HepG2 (cell line): ENCODE results near the gene AGRN. TPM values are rescaled to one million over a fixed set of nuclear protein-coding genes. Genes with fewer than 3 reads are reported as not detected.
A peak's percentile ranks its signal among the peaks of the same experiment; 100 is the strongest.

Source experiments
- HIC2 ChIP-seq: sonication (generic); formaldehyde crosslinking; IDR thresholded peaks from 2 replicates; pipeline ENCODE4 v1.9.0; 2022; ENCODE audit warnings: low read depth, missing genetic modification reagents
- JUND ChIP-seq: sonication (generic); formaldehyde crosslinking; IDR thresholded peaks from 2 replicates; pipeline ENCODE4 v1.8.0; 2022; ENCODE audit warnings: mild to moderate bottlenecking, missing genetic modification reagents
- LCORL ChIP-seq, 2 experiments: fragments of 450-650 bp in 1 of 2; sonication (generic) in 1 of 2; formaldehyde crosslinking in 1 of 2; IDR thresholded peaks; 2 replicates each; pipeline versions ENCODE4 v1.5.0 to v1.6.1; 2017 to 2020; ENCODE audit warnings: antibody characterized with exemption in 1 of 2, missing genetic modification reagents in 1 of 2
- MATR3 ChIP-seq: sonication (generic); formaldehyde crosslinking; IDR thresholded peaks from 2 replicates; pipeline ENCODE4 v1.4.0; 2020; ENCODE audit warnings: missing genetic modification reagents
- MEIS1 ChIP-seq: sonication (generic); formaldehyde crosslinking; IDR thresholded peaks from 2 replicates; pipeline ENCODE4 v1.9.0; 2021; ENCODE audit warnings: mild to moderate bottlenecking, missing genetic modification reagents, moderate library complexity, borderline replicate concordance
- MTF1 ChIP-seq: sonication (generic); formaldehyde crosslinking; IDR thresholded peaks from 2 replicates; pipeline ENCODE4 v1.5.0; 2020; ENCODE audit warnings: missing genetic modification reagents
- PAXIP1 ChIP-seq: sonication (generic); formaldehyde crosslinking; conservative IDR thresholded peaks from 2 replicates; pipeline ENCODE4 v1.4.0; 2020; ENCODE audit warnings: mild to moderate bottlenecking, missing genetic modification reagents, moderate library complexity
- RXRB ChIP-seq: IDR thresholded peaks from 2 replicates; pipeline ENCODE4 v1.6.1; 2016; ENCODE audit warnings: borderline replicate concordance, missing genetic modification reagents, missing compliant biosample characterization
- SAFB2 ChIP-seq: sonication (generic); formaldehyde crosslinking; IDR thresholded peaks from 2 replicates; pipeline ENCODE4 v1.5.1; 2020; ENCODE audit warnings: missing genetic modification reagents, low read depth, mild to moderate bottlenecking, borderline replicate concordance
- SAP130 ChIP-seq: IDR thresholded peaks from 2 replicates; pipeline ENCODE4 v1.6.1; 2016; ENCODE audit warnings: low read depth
- SKIL ChIP-seq: sonication (generic); formaldehyde crosslinking; IDR thresholded peaks from 2 replicates; pipeline ENCODE4 v1.8.0; 2022; ENCODE audit warnings: missing genetic modification reagents, mild to moderate bottlenecking, moderate library complexity, borderline replicate concordance
- SPEN ChIP-seq: sonication (generic); formaldehyde crosslinking; IDR thresholded peaks from 2 replicates; pipeline ENCODE4 v1.5.1; 2020; ENCODE audit warnings: low read depth, mild to moderate bottlenecking, missing genetic modification reagents
- ZBTB38 ChIP-seq: sonication (generic); formaldehyde crosslinking; IDR thresholded peaks from 2 replicates; pipeline ENCODE4 v1.5.1; 2020; ENCODE audit warnings: mild to moderate bottlenecking, missing genetic modification reagents
- ZC3H4 ChIP-seq: sonication (generic); formaldehyde crosslinking; IDR thresholded peaks from 2 replicates; pipeline ENCODE4 v1.4.0; 2020; ENCODE audit warnings: missing genetic modification reagents, borderline replicate concordance
- ZNF430 ChIP-seq: sonication (generic); formaldehyde crosslinking; IDR thresholded peaks from 2 replicates; pipeline ENCODE4 v1.9.0; 2021; ENCODE audit warnings: mild to moderate bottlenecking, missing genetic modification reagents
- ZNF556 ChIP-seq: sonication (generic); formaldehyde crosslinking; IDR thresholded peaks from 2 replicates; pipeline ENCODE4 v1.4.0; 2020; ENCODE audit warnings: mild to moderate bottlenecking, missing genetic modification reagents, borderline replicate concordance
- ZNF768 ChIP-seq: sonication (generic); formaldehyde crosslinking; IDR thresholded peaks from 2 replicates; pipeline ENCODE4 v1.4.0; 2020; ENCODE audit warnings: missing genetic modification reagents
- ZNF776 ChIP-seq: sonication (generic); formaldehyde crosslinking; IDR thresholded peaks from 2 replicates; pipeline ENCODE4 v1.4.0; 2020; ENCODE audit warnings: mild to moderate bottlenecking, missing genetic modification reagents
- ZSCAN29 ChIP-seq: sonication (generic); formaldehyde crosslinking; conservative IDR thresholded peaks from 2 replicates; pipeline ENCODE4 v1.4.0; 2020; ENCODE audit warnings: mild to moderate bottlenecking, missing genetic modification reagents
- polyA plus RNA-seq, 8 experiments: library from polyadenylated mRNA; depleted of rRNA in 3 of 8; stranded (reverse) in 7 of 8; unstranded in 1 of 8; fragments of >200 nt; fragmentation: Illumina TruSeq in 4 of 8; extraction: Trizol in 4 of 8; gene quantifications; 2 replicates each; pipeline versions ENCODE4 v1.2.1 to v1.2.3, GENCODE V29; 2011 to 2016; ENCODE audit warnings: low read depth in 4 of 8, missing spikeins in 1 of 8, mixed read lengths in 1 of 8; ENCODE audit not compliant: insufficient read depth in 1 of 8
- total RNA-seq, 5 experiments: library from RNA; depleted of rRNA; stranded (reverse); fragments of >200 nt; fragmentation: Illumina TruSeq; extraction: Trizol; gene quantifications; 2 replicates each; pipeline ENCODE4 v1.2.3, GENCODE V29; 2016; ENCODE audit warnings: low read depth in 1 of 5

The AGRN gene
- total and polyA plus RNA-seq, 2 of the 13 experiments (the other 11 are each of a cell fraction or from before 2014, with no cell fraction given) = 29.8 to 65.2 TPM

DNA sequence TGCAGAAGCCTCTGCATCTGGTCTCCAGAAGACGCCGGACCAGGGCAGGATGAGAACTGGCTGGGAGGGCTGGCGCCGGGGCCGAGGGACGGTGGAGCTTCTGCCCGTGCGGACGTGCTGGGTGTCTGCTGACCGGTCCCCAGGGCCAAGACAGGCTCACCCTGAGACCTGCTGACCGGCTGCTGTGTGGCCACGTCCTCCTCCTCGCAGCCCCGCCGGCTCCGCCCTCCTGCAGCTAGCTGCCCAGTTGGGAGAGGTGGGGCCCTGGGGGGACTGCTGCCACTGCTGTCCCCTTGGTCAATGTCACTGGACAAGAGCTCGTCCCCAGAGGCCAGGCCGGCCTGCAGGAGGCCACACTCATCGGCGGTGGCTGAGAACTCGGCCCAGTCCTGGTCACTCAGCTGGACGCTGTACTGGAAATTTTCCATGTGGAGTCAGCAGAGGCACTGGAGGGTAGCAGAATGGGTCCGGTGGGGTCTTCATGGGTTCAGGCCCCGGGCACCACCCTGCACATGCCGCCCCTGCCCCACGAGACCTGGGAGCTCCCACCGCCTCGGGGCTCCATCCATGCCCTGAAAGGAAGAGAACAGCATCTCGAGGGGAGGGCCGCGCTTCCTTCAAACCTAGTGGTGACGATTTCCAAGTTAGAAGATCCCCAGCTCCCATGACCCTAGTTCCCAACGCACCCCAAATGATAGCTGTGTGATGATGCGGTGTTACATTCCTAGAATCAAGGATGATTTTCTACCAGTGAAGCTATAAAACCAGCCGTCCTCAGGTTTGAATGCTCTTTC lies 39.1 kb upstream of the AGRN start (continued):
- TF ChIP-seq ZC3H4 (CRISPR knock-in tag) = no peak
- no peak for TF ChIP-seq JUND
- peak; percentile 41; the same call in 1 of the 2 replicates for TF ChIP-seq ZNF556 (CRISPR knock-in tag)
- peak; percentile 80 for TF ChIP-seq SKIL (CRISPR knock-in tag)
- no peak for TF ChIP-seq ZNF768 (CRISPR knock-in tag)
- TF ChIP-seq SPEN = peak; percentile 60; the same call in 1 of the 2 replicates
- peak; percentile 54; the same call in 1 of the 2 replicates for TF ChIP-seq ZBTB38 (CRISPR knock-in tag)
- no peak for TF ChIP-seq SAFB2 (CRISPR knock-in tag)
- peak; percentile 36; the same call in 1 of the 2 replicates for TF ChIP-seq RXRB
- 0 out of 2 replicates have a peak, but pooled peaks have one; percentile 48 for TF ChIP-seq ZNF430 (CRISPR knock-in tag)
- peak; percentile 61 for TF ChIP-seq PAXIP1 (CRISPR knock-in tag)
- TF ChIP-seq SAP130 (CRISPR knock-in tag) = peak; percentile 80
- 0 out of 2 replicates have a peak, but pooled peaks have one; percentile 7 for TF ChIP-seq ZNF776
- TF ChIP-seq HIC2 (CRISPR knock-in tag) = peak; percentile 65; the same call in 1 of the 2 replicates
- no peak for TF ChIP-seq LCORL (IDR thresholded peaks at IDR 0.05)
- 0 out of 2 replicates have a peak, but pooled peaks have one; percentile 55 for TF ChIP-seq LCORL (CRISPR knock-in tag; IDR thresholded peaks at IDR 0.05)
- no peak for TF ChIP-seq MTF1
- 0 out of 2 replicates have a peak, but pooled peaks have one; percentile 55 for TF ChIP-seq MEIS1 (CRISPR knock-in tag)
- TF ChIP-seq ZSCAN29 (CRISPR knock-in tag) = peak; percentile 98
- TF ChIP-seq MATR3 = no peak; the same call in 1 of the 2 replicates
